NK-92 (cell line): ENCODE results near the gene ABHD17B.

ENCODE experiments used
- DNase-seq: peaks from one replicate; lab custom pipeline; 2025; ENCODE audit not compliant: unreplicated experiment; lab: John Stamatoyannopoulos, UW

Gene ABHD17B

GRCh38 chr9:71879644-71880174 lies 31.3 kb downstream of the ABHD17B start:
- no peak for DNase-seq

- DNase-seq: no peak
These were observed 32.4 kb downstream of the ABHD17B start for GRCh38 chr9:71878327-71879274.

- no peak for DNase-seq
These were observed 34.2 kb downstream of the ABHD17B start for GRCh38 chr9:71876829-71877228.

GRCh38 chr9:71876106-71876505 lies 34.9 kb downstream of the ABHD17B start:
- DNase-seq: no peak

- no peak for DNase-seq
These were observed 35.6 kb downstream of the ABHD17B start for GRCh38 chr9:71875345-71875744.

GRCh38 chr9:71863631-71864030 lies 47.4 kb downstream of the ABHD17B start:
- no peak for DNase-seq

- no peak for DNase-seq
These were observed 49.4 kb downstream of the ABHD17B start for GRCh38 chr9:71861618-71862017.

- DNase-seq: no peak
These were observed 51.1 kb downstream of the ABHD17B start for GRCh38 chr9:71859939-71860338.

GRCh38 chr9:71858812-71859211 lies 52.2 kb downstream of the ABHD17B start:
- DNase-seq: no peak

- DNase-seq: no peak
These were observed 52.7 kb downstream of the ABHD17B start for GRCh38 chr9:71858102-71858798.

- no peak for DNase-seq
These were observed 53.8 kb downstream of the ABHD17B start for GRCh38 chr9:71857159-71857558.

- no peak for DNase-seq
These were observed 56.2 kb downstream of the ABHD17B start for GRCh38 chr9:71854811-71855210.

GRCh38 chr9:71853084-71853483 lies 57.9 kb downstream of the ABHD17B start:
- DNase-seq: no peak

- DNase-seq: no peak
These were observed 60.0 kb downstream of the ABHD17B start for GRCh38 chr9:71850996-71851395.

GRCh38 chr9:71847892-71848291 lies 63.1 kb downstream of the ABHD17B start:
- DNase-seq: no peak

- no peak for DNase-seq
These were observed 66.2 kb downstream of the ABHD17B start for GRCh38 chr9:71844808-71845207.

- DNase-seq: no peak
These were observed 71.3 kb downstream of the ABHD17B start for GRCh38 chr9:71839668-71840067.

GRCh38 chr9:71835596-71835995 lies 75.4 kb downstream of the ABHD17B start:
- DNase-seq: no peak

GRCh38 chr9:71830929-71831328 lies 80.1 kb downstream of the ABHD17B start:
- no peak for DNase-seq

GRCh38 chr9:71830153-71830552 lies 80.8 kb downstream of the ABHD17B start:
- no peak for DNase-seq

GRCh38 chr9:71826279-71826678 lies 84.7 kb downstream of the ABHD17B start:
- no peak for DNase-seq

- DNase-seq: no peak
These were observed 86.7 kb downstream of the ABHD17B start for GRCh38 chr9:71824257-71824656.
